ENCODE measurements around the gene TTC23L.

The TTC23L gene

DNA sequence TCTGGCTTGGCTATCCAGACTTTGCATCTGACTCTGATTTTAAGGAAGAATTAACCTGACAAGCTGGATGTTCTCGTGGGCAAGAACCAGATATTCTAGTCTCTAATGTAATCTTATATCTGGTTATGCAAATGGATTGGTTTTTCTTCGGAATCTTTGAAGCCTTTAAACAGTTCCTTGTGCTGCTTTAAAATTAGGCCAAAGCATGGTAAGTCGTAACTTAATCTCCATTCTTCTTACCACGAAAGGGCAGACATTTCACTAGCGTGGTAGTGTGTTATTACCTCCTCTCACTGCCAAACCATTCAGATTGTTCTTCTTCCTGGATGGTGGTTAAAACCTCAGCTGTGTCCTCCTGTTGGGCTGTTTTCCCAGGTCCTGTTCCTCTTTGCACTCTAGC, 34.1 kb upstream of the TTC23L start:
- TF ChIP-seq CTCF (IDR thresholded peaks at IDR 0.05; ENCODE audit: low read length, missing control alignments), result no peak
- no peak overlapping the region for H3K4me3 ChIP-seq (replicated peaks; ENCODE audit: low read depth, low read length)
- no peak for DNase-seq (ENCODE audit: low read depth)

DNA sequence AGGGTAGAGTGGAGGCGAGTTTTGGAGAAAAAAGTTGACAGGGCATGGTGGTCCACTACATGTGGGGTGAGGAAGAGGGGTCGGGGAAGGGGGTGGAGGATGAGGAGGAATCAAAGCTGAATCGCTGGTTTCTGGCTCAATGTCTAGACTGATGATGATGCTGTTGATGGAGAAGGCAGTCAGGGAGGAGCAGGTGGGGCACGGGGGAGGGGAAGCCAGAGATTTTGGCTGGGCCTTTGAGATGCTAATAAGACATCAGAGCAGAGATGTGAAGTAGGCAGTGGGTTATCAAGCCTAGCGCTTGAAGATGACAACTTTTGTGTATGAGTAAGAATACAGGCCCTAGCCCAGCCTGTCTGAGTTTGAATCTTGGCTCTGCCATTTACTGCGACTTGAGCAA, 32.4 kb upstream of the TTC23L start:
- no peak overlapping the region for H3K4me3 ChIP-seq (replicated peaks; ENCODE audit: low read depth, low read length)
- no peak for TF ChIP-seq CTCF (IDR thresholded peaks at IDR 0.05; ENCODE audit: low read length, missing control alignments)
- no peak for DNase-seq (ENCODE audit: low read depth)

DNA sequence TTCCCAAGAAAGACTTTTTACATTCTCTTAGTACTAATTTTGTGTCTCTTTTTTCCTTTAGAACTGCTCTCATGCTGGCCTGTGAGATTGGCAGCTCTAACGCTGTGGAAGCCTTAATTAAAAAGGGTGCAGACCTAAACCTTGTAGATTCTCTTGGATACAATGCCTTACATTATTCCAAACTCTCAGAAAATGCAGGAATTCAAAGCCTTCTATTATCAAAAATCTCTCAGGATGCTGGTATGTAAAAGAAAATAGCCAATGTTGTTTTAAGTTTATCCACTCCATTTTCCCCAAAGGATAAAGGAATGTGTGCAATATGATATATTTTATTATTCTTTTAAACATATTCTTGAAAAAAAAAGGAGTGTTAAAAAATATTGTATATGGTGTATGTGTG, 27.3 kb upstream of the TTC23L start:
- no peak for DNase-seq (ENCODE audit: low read depth)
- no peak for TF ChIP-seq CTCF (IDR thresholded peaks at IDR 0.05; ENCODE audit: low read length, missing control alignments)
- H3K4me3 ChIP-seq (replicated peaks; ENCODE audit: low read depth, low read length), result no peak overlapping the region

DNA sequence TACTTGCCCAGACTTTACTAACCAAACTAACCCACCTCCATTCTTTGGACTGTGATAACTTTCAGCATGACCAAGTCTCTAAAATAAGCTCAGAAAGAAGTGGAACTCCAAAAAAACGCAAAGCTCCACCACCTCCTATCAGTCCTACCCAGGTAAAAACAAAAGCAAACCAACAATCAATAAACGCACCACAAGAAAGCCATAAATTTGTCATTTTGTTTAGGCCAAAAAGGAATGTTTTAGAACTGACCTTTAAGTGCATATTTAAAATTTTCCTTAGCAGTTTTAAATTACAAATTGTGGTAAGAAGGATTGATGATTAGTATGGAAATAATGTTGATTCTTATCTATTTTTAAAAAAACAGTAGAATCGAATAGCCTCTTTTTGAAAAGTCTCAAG, 25.5 kb upstream of the TTC23L start:
- H3K4me3 ChIP-seq (replicated peaks; ENCODE audit: low read depth, low read length), result no peak overlapping the region
- TF ChIP-seq CTCF (IDR thresholded peaks at IDR 0.05; ENCODE audit: low read length, missing control alignments), result no peak
- no peak for DNase-seq (ENCODE audit: low read depth)

GRCh38 chr5:34817558-34818351, 21.2 kb upstream of the TTC23L start:
- no peak for TF ChIP-seq CTCF (IDR thresholded peaks at IDR 0.05; ENCODE audit: low read length, missing control alignments)
- DNase-seq (ENCODE audit: low read depth), result no peak
- H3K4me3 ChIP-seq (replicated peaks; ENCODE audit: low read depth, low read length), result no peak overlapping the region

- no peak overlapping the region for H3K4me3 ChIP-seq (replicated peaks; ENCODE audit: low read depth, low read length)
- no peak for TF ChIP-seq CTCF (IDR thresholded peaks at IDR 0.05; ENCODE audit: low read length, missing control alignments)
- DNase-seq (ENCODE audit: low read depth), result no peak
Measured at GRCh38 chr5:34818717-34819116, 20.2 kb upstream of the TTC23L start.

DNA sequence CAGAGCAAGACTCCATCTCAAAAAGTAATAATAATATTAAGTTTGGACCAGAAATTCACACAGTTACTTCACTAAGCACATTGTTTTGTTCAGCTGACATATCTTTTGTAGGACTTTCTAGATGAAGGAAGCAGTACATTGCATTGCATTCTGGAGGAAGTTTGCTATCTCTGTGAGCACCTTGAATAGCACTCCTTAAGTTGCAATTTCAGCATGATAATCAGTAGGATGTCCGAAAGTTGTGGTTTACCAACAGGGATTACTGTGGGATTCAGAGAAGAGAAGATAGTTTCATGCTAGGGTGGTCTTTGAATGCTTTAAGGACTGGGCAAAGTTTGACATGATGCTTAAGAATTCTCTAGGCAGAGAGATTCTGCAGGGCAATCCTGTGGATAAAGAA, 18.4 kb upstream of the TTC23L start:
- H3K4me3 ChIP-seq (replicated peaks; ENCODE audit: low read depth, low read length), result no peak overlapping the region
- DNase-seq (ENCODE audit: low read depth), result no peak
- no peak for TF ChIP-seq CTCF (IDR thresholded peaks at IDR 0.05; ENCODE audit: low read length, missing control alignments)
